ENCODE measurements around the gene RFX5. TPM values are rescaled to one million over a fixed set of nuclear protein-coding genes. Genes with fewer than 3 reads are reported as not detected.

RFX5 gene
- total and polyA plus RNA-seq, 8 donors = 5.6 to 34.2 (median 9.0) TPM

DNA sequence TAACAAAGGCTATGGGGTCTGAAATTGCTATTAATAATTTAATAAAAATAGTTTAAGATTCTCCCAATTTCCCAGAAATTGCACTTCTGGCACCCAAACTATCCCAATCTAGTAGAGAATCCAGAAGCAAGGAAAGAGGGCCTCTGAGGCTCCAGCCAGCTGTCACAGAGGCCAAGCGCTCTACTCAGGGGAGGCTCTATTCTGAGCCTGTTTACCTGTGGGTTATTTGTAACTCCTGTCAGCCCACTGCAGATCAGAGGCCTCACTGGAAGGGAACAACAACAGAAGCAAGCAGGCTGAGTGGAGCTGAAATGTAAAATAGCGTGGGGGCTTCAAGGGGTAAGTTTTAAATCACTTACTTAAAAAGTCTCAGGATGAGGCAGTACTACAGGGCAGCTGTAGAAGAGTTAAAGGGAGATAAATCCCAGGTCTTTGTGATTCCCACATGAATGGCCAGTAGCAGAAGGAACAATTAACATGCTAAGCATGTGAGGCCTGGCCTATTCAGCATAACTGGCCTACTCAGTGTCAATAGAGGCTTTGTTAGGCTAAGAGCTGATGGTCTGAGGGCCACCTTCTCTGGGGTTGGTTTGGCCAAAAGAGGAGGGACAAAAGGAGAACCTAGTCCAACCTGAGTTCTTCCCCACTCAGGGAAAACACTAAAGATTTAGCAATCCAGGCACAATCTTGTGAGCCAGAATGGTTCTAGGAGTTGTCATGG lies 52.1 kb downstream of the RFX5 start:
- 90 to 96% methylated on average over 2 of the region's 2 CpGs for WGBS, 2 donors
- ATAC-seq (no peak), DNase-seq (no peak), FAIRE-seq (no peak)
- H3K4me1 ChIP-seq = no peaks in the 10 kb centered on the region
- H3K36me3 ChIP-seq = peaks cover 4 to 87% (median 45%) of the 10 kb centered on the region in 3 donors
- H3K27me3 ChIP-seq = no peaks in the 10 kb centered on the region
- no peak overlapping the region for H3K4me3 ChIP-seq
- no peaks in the 10 kb centered on the region for H3K9me3 ChIP-seq
- H3K27ac ChIP-seq = no peak overlapping the region
- intact Hi-C loops (cut with DNase I) = no loop called here
- no peak for TF ChIP-seq CTCF (IDR thresholded peaks at IDR 0.05)

DNA sequence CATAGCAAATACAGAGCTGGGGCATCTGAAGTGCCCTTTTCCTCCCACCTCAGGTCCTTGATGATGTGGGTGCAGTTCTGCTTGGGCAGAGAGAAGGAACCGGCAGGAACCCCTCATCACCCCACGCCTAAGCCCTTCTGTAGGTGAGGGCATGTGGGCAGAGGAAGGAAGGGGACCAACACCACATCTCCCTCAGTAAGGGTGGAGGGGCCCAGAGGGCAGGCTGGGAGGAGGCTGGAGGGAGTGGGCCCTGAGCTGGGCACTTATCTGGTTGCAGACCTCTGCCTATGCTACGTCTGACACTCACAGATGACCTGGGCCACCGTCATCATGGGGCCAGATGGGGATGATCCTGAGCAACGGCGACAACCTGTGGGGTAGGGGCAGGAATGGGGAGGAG lies 54.0 kb downstream of the RFX5 start:
- H3K4me1 ChIP-seq = no peaks in the 10 kb centered on the region
- H3K27me3 ChIP-seq = no peaks in the 10 kb centered on the region
- FAIRE-seq (no peak), DNase-seq (no peak), ATAC-seq (peak in 1 of 4 donors; percentile 3)
- WGBS, 2 donors = 70 to 83% methylated on average over 6 of the region's 6 CpGs
- no peak for TF ChIP-seq CTCF (IDR thresholded peaks at IDR 0.05)
- H3K4me3 ChIP-seq = no peak overlapping the region
- intact Hi-C loops (cut with DNase I) = no loop called here
- no peak overlapping the region for H3K27ac ChIP-seq
- H3K36me3 ChIP-seq = peaks cover 1 to 87% (median 38%) of the 10 kb centered on the region in 3 donors
- no peaks in the 10 kb centered on the region for H3K9me3 ChIP-seq

DNA sequence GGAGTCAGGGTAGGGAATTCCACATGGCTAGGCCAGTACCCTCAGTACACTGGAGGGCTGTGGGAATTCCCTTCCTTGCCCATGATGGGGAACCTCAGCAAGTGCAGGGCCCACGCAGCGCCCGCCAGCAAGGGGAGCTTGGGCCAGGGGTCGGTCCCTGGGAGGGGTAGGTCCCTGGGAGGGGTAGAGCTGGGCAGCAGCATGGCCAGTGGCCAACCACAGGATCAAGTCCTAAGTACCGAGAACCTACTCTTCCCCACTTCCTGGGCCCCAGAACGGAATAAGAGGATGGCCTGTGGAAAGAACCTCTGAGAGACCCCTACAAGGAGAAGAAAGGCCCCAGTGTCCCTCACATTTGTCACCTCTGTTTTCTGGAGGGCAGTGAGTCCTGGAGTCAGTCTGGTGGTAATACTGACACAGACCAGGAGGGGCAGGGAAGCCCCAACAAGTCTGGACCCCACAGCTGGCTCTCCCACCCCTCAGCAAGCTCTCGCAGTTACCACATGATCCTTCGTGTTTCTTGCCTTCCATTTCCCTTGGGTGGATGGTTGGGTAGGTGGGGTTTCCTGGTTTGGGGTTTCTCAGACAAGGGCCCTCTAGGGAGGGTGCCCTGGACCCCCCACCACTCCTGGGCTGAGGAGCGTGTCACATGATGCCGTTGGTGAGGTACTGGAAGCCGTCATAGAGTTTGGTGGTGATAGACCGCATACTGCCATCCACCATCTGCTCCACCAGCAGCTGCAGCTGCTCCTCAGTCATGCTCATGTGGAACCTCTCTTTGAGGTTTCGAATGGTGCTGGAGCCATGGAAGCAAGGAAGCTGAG lies 54.6 kb downstream of the RFX5 start:
- FAIRE-seq (no peak), ATAC-seq (peak in 2 of 4 donors; percentile 6 to 8), DNase-seq (peak in 1 of 6 donors; percentile 41)
- H3K9me3 ChIP-seq = no peaks in the 10 kb centered on the region
- 81 to 85% methylated on average over 13 of the region's 13 CpGs for WGBS, 2 donors
- no peak overlapping the region for H3K27ac ChIP-seq
- H3K27me3 ChIP-seq = no peaks in the 10 kb centered on the region
- H3K4me3 ChIP-seq = no peak overlapping the region
- intact Hi-C loops (cut with DNase I) = no loop called here
- TF ChIP-seq CTCF (IDR thresholded peaks at IDR 0.05) = no peak
- H3K4me1 ChIP-seq = no peaks in the 10 kb centered on the region
- peaks cover 7 to 87% (median 37%) of the 10 kb centered on the region in 3 donors for H3K36me3 ChIP-seq

GRCh38 chr1:151290709-151291303 lies 56.2 kb downstream of the RFX5 start:
- intact Hi-C loops (cut with DNase I) = no loop called here
- H3K36me3 ChIP-seq = peaks cover 7 to 88% (median 45%) of the 10 kb centered on the region in 3 donors
- H3K27me3 ChIP-seq = no peaks in the 10 kb centered on the region
- no peaks in the 10 kb centered on the region for H3K4me1 ChIP-seq
- H3K27ac ChIP-seq = no peak overlapping the region
- H3K4me3 ChIP-seq = no peak overlapping the region
- no peak for FAIRE-seq
- DNase-seq = no peak
- H3K9me3 ChIP-seq = no peaks in the 10 kb centered on the region
- WGBS, 2 donors = 88 to 89% methylated on average over 19 of the region's 19 CpGs
- peak in 1 of 4 donors; percentile 1 for ATAC-seq
- TF ChIP-seq CTCF (IDR thresholded peaks at IDR 0.05) = no peak

Other genes with a start within 250 kb of the RFX5 start
- gene SEMA6C, start 200.6 kb downstream of the RFX5 start, total RNA-seq = 1 to 10 TPM in 5 of 6 donors, under 1 TPM in 1; 0.47 to 4.3 (median 1.9) TPM
- 10 to 100 TPM; 18.0 to 24.1 TPM for gene SEMA6C, start 200.6 kb downstream of the RFX5 start, polyA plus RNA-seq
- gene TNFAIP8L2, start 190.6 kb downstream of the RFX5 start, total RNA-seq = 1 to 10 TPM in 3 of 6 donors, under 1 TPM in 3; 0.16 to 3.8 (median 0.90) TPM
- 1 to 10 TPM; 1.3 to 2.9 TPM for gene TNFAIP8L2, start 190.6 kb downstream of the RFX5 start, polyA plus RNA-seq
- gene LYSMD1, start 181.3 kb downstream of the RFX5 start, total RNA-seq = 1 to 10 TPM; 1.8 to 5.5 (median 3.4) TPM
- 1 to 10 TPM; 4.3 to 4.5 TPM for gene LYSMD1, start 181.3 kb downstream of the RFX5 start, polyA plus RNA-seq
- gene SCNM1, start 181.1 kb downstream of the RFX5 start, total RNA-seq = 10 to 100 TPM in 3 of 6 donors, 1 to 10 TPM in 3; 7.7 to 18.1 (median 9.9) TPM
- gene SCNM1, start 181.1 kb downstream of the RFX5 start, polyA plus RNA-seq = 10 to 100 TPM; 28.9 to 33.7 TPM
- under 1 TPM in 4 of 6 donors, not detected in 2; 0.47 to 0.81 (median 0.56) TPM for gene TMOD4, start 171.3 kb downstream of the RFX5 start, total RNA-seq
- gene TMOD4, start 171.3 kb downstream of the RFX5 start, polyA plus RNA-seq = not detected
- gene VPS72, start 157.1 kb downstream of the RFX5 start, total RNA-seq = 10 to 100 TPM; 12.5 to 29.0 (median 23.7) TPM
- 10 to 100 TPM; 20.8 to 25.9 TPM for gene VPS72, start 157.1 kb downstream of the RFX5 start, polyA plus RNA-seq
- gene PIP5K1A, start 148.7 kb downstream of the RFX5 start, total RNA-seq = 10 to 100 TPM; 10.1 to 22.6 (median 15.3) TPM
- gene PIP5K1A, start 148.7 kb downstream of the RFX5 start, polyA plus RNA-seq = 10 to 100 TPM; 16.6 to 20.8 TPM
- gene PSMD4, start 92.5 kb downstream of the RFX5 start, total RNA-seq = 10 to 100 TPM; 53.7 to 83.6 (median 74.9) TPM
- gene PSMD4, start 92.5 kb downstream of the RFX5 start, polyA plus RNA-seq = 100 to 1,000 TPM in 1 of 2 donors, 10 to 100 TPM in 1; 95.0 to 104 TPM
- 10 to 100 TPM; 14.8 to 23.4 (median 17.2) TPM for gene ZNF687, start 65.0 kb downstream of the RFX5 start, total RNA-seq
- 10 to 100 TPM in 1 of 2 donors, 1 to 10 TPM in 1; 9.8 to 14.3 TPM for gene ZNF687, start 65.0 kb downstream of the RFX5 start, polyA plus RNA-seq
- gene PI4KB, start 19.8 kb downstream of the RFX5 start, total RNA-seq = 10 to 100 TPM; 20.0 to 36.5 (median 24.1) TPM
- gene PI4KB, start 19.8 kb downstream of the RFX5 start, polyA plus RNA-seq = 10 to 100 TPM; 33.3 to 44.2 TPM
- gene SELENBP1, start 25.5 kb upstream of the RFX5 start, total RNA-seq = 10 to 100 TPM; 13.1 to 36.8 (median 25.2) TPM
- gene SELENBP1, start 25.5 kb upstream of the RFX5 start, polyA plus RNA-seq = 10 to 100 TPM; 53.6 to 93.0 TPM
- 100 to 1,000 TPM in 3 of 6 donors, 10 to 100 TPM in 3; 61.9 to 106 (median 90.5) TPM for gene PSMB4, start 52.3 kb upstream of the RFX5 start, total RNA-seq
- 100 to 1,000 TPM; 172 to 217 TPM for gene PSMB4, start 52.3 kb upstream of the RFX5 start, polyA plus RNA-seq
- gene POGZ, start 112.2 kb upstream of the RFX5 start, total RNA-seq = 10 to 100 TPM; 24.5 to 61.0 (median 32.4) TPM
- gene POGZ, start 112.2 kb upstream of the RFX5 start, polyA plus RNA-seq = 10 to 100 TPM; 30.4 to 45.6 TPM
- 10 to 100 TPM; 26.9 to 47.5 (median 35.8) TPM for gene CGN, start 164.1 kb upstream of the RFX5 start, total RNA-seq
- 10 to 100 TPM; 40.6 to 63.2 TPM for gene CGN, start 164.1 kb upstream of the RFX5 start, polyA plus RNA-seq
- gene TUFT1, start 193.1 kb upstream of the RFX5 start, total RNA-seq = 10 to 100 TPM in 5 of 6 donors, 1 to 10 TPM in 1; 8.2 to 16.1 (median 11.6) TPM
- 1 to 10 TPM; 7.1 to 8.5 TPM for gene TUFT1, start 193.1 kb upstream of the RFX5 start, polyA plus RNA-seq

Measured in pancreas (tissue), 10 donors.